Measurements from ENCODE around the gene CCT2.
A peak's percentile ranks its signal among the peaks of the same experiment; 100 is the strongest.

The CCT2 gene

GRCh38 chr12:69644511-69644910 is 59.3 kb downstream of the CCT2 start:
- DNase-seq (ENCODE audit: low read depth): no peak

DNA sequence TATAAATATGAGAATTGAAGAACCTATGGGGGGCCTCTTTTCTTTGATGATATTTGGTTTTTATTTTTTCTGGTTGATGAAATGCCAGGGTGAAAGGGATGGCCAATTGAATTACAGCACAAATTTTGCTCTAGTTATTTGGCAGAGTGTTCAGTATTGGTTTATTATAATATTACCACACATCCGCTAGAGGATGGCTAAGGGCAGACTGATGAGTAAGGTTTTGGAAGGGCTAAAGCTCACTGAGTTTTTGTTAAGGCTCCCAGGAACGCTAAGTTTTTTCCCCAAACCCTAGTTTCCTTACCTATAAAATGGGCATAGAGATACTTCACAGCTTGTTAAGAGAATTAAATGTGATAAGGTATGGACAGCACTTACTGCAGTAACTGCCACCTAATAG is 59.8 kb downstream of the CCT2 start:
- no peak for DNase-seq (ENCODE audit: low read depth)

DNA sequence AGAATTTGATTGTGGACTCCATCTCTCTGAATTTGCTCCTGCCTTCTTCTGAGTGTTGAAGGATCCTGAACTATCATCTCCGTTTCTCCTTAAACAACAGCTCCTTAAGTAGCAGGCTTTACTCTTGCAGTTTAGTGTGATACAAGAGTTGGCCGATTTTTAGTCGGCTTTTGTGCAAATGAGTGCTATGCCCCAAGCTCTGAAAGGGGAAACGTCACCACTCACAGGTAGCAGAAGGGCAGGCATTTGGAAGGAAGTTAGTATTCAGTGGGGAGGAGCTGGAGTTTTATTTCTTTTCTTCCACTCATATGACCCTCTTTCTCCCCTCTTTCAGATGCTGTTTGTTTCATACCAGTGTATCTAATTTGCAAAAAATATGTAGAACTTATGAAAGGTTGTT is 61.9 kb downstream of the CCT2 start:
- DNase-seq (ENCODE audit: low read depth): no peak

- DNase-seq (ENCODE audit: low read depth): peak; percentile 71
Observed at GRCh38 chr12:69648476-69648875, 63.2 kb downstream of the CCT2 start.

DNA sequence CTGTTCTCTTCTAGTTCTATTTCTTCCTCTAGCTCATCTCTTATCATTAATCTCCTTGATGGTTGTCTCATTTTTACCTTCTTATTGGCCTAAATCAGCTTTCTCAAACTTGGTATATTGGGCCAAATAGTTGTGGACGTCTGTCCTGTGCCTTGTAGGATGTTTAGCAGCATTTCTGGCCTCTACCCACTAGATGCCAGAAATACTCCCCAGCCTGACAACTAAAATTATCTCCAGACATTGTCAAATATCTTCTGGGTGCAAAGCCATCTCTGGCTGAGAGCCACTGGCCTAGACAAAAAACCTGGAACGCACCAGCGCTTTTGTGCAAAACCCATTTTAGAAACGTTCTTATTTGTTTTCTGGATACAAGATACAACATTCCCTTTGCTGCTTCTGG is 64.3 kb downstream of the CCT2 start:
- DNase-seq (ENCODE audit: low read depth): no peak
